ENCODE results near the gene INF2.
"Not testable (repeated sequence)": the region's sequence is repeated elsewhere in the genome, so short reads cannot be mapped to it uniquely, and the experiment has no call there.

The INF2 gene

GRCh38 chr14:104664588-104664987, 24.8 kb upstream of the INF2 start:
- no peak overlapping the region for H3K4me3 ChIP-seq (ENCODE audit: low read depth, low read length)

GRCh38 chr14:104665114-104665656, 24.2 kb upstream of the INF2 start:
- no peak for TF ChIP-seq CTCF (IDR thresholded peaks at IDR 0.05; ENCODE audit: low read depth, low read length)
- no peak overlapping the region for H3K4me3 ChIP-seq (ENCODE audit: low read depth, low read length)

More at GRCh38 chr14:104664588-104664987, 24.8 kb upstream of the INF2 start:
- TF ChIP-seq CTCF (IDR thresholded peaks at IDR 0.05; ENCODE audit: low read depth, low read length): no peak

- no peak overlapping the region for H3K4me3 ChIP-seq (ENCODE audit: low read depth, low read length)
- peak; percentile 11; the same call in 1 of the 2 replicates for TF ChIP-seq CTCF (IDR thresholded peaks at IDR 0.05; ENCODE audit: low read depth, low read length)
These were observed 23.5 kb upstream of the INF2 start for GRCh38 chr14:104665657-104666522.

GRCh38 chr14:104666523-104666895, 22.9 kb upstream of the INF2 start:
- not testable (repeated sequence) for H3K4me3 ChIP-seq (ENCODE audit: low read depth, low read length)

GRCh38 chr14:104666981-104667380, 22.4 kb upstream of the INF2 start:
- TF ChIP-seq CTCF (IDR thresholded peaks at IDR 0.05; ENCODE audit: low read depth, low read length): no peak
- H3K4me3 ChIP-seq (ENCODE audit: low read depth, low read length): no peak overlapping the region

- H3K4me3 ChIP-seq (ENCODE audit: low read depth, low read length): no peak overlapping the region
- no peak for TF ChIP-seq CTCF (IDR thresholded peaks at IDR 0.05; ENCODE audit: low read depth, low read length)
These were observed 19.7 kb upstream of the INF2 start for GRCh38 chr14:104669697-104670096.

GRCh38 chr14:104671330-104671977, 18.0 kb upstream of the INF2 start:
- not testable (repeated sequence) for H3K4me3 ChIP-seq (ENCODE audit: low read depth, low read length)

GRCh38 chr14:104672119-104672518, 17.3 kb upstream of the INF2 start:
- H3K4me3 ChIP-seq (ENCODE audit: low read depth, low read length): not testable (repeated sequence)
